ENCODE measurements around the gene GRIN3B.

GRIN3B gene

DNA sequence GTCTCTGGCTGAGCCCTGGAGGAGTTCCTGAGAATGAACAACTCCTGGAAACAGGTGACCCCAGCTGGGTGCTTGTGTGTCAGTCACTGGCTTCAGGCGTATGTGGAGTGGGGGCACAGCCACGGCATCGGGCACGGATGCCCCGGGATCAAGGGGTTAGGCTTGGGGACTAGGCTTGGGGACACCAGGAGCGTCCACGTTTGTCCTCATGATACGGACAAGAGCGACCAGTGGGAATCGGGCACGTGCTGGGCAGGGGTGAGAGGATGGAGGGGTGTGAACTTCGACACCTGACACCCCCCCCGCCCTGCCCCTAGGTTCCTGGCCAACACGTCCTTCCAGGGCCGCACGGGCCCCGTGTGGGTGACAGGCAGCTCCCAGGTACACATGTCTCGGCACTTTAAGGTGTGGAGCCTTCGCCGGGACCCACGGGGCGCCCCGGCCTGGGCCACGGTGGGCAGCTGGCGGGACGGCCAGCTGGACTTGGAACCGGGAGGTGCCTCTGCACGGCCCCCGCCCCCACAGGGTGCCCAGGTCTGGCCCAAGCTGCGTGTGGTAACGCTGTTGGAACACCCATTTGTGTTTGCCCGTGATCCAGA lies 4.1 kb downstream of the GRIN3B start:
- no peak overlapping the region for H3K4me3 ChIP-seq (ENCODE audit: low read length)
- no peak for DNase-seq (ENCODE audit: low read depth, low spot score)

DNA sequence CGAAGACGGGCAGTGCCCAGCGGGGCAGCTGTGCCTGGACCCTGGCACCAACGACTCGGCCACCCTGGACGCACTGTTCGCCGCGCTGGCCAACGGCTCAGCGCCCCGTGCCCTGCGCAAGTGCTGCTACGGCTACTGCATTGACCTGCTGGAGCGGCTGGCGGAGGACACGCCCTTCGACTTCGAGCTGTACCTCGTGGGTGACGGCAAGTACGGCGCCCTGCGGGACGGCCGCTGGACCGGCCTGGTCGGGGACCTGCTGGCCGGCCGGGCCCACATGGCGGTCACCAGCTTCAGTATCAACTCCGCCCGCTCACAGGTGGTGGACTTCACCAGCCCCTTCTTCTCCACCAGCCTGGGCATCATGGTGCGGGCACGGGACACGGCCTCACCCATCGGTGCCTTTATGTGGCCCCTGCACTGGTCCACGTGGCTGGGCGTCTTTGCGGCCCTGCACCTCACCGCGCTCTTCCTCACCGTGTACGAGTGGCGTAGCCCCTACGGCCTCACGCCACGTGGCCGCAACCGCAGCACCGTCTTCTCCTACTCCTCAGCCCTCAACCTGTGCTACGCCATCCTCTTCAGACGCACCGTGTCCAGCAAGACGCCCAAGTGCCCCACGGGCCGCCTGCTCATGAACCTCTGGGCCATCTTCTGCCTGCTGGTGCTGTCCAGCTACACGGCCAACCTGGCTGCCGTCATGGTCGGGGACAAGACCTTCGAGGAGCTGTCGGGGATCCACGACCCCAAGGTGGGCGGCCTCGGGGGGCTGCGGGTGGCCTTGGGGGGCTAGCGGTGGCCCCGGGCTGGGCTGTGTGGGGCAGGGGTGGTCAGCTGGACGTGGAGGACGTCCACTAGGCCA lies 4.8 kb downstream of the GRIN3B start:
- no peak overlapping the region for H3K4me3 ChIP-seq (ENCODE audit: low read length)
- no peak for DNase-seq (ENCODE audit: low read depth, low spot score)

DNA sequence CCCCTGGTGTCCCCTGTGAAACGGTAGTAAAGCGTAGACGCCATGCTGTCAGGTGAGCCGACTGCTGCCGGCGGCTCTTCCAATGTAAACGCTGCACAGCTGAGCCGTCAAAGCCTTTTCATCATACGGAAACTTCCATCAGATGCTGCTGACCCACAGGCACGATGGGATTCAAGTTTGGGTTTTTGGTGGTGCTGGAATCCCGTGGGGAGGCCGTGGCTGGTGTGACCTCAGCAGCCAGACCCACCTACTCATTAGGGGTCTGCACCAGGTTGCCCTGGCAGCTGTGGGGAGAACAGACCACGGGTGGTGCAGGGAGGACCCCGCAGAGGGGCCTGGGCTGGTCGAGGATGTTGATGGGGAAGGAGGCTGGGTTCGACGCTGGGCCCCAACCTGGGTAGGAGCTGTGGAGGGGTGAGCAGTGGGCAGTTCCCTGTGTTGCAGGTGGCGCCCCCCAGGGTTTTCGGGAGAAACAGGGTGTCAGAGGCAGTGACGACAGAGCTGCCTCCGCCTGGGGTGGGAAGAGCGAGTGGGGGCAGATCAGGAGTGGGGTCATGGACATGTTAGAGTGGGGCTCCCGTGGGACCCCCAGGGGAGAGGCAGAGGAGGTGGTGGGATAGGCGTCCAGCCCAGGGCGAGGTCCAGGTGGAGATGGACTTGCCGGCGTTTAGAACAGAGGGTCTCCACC lies 6.6 kb downstream of the GRIN3B start:
- no peak for DNase-seq (ENCODE audit: low read depth, low spot score)
- H3K4me3 ChIP-seq (ENCODE audit: low read length), result no peak overlapping the region

DNA sequence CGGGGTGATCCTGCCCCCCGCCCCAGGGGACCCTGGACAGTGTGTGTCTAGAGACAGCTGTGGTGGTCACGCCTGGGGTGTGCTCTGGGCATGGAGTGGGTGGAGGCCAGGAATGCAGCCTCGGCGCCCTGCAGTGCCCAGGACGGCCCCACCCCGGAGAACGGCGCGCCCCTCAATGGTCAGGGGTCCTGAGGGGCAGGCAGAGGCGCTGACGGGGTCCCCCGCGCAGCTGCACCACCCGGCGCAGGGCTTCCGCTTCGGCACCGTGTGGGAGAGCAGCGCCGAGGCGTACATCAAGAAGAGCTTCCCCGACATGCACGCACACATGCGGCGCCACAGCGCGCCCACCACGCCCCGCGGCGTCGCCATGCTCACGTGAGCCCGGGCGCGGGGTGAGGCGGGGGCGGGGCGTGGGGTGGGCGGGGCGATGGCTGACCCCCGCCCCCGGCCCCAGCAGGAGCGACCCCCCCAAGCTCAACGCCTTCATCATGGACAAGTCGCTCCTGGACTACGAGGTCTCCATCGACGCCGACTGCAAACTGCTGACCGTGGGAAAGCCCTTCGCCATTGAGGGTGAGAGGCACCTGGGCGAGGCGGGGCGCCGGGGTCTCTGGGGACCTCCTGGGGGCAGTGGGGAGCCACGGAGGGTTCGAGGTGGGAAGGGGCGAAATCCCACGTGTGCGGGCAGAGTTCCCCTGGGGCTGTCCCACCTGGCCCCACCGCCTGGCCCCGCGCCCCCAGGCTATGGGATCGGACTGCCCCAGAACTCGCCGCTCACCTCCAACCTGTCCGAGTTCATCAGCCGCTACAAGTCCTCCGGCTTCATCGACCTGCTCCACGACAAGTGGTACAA lies 7.4 kb downstream of the GRIN3B start:
- no peak overlapping the region for H3K4me3 ChIP-seq (ENCODE audit: low read length)
- DNase-seq (ENCODE audit: low read depth, low spot score), result no peak

DNA sequence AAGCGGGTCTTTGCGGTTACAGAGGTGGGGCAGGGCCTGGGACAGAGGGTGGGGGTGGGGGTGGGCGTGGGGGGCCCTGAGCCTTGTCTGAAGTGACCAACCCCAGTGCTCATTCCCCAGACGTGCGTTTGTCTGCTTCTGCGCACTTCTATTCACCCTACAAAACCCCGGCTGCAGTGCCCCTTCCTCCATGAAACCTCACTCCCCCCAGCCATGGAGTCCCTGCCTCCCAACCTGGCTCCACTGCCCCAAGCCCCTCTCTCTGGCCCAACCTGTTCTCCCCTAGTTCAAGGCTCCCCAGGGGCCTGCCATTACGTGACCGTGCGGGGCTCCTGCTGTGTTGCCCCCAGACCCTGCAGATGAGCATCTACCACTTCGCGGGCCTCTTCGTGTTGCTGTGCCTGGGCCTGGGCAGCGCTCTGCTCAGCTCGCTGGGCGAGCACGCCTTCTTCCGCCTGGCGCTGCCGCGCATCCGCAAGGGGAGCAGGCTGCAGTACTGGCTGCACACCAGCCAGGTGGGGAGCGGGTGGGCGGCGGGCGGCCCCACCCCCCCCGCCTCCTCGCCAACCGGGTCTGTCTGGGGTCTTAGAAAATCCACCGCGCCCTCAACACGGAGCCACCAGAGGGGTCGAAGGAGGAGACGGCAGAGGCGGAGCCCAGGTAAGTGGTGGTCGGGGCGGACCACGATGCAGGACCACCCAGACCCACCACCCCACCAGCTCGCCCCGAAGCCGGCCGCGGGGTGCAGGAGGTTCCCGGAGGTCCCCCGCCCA lies 8.2 kb downstream of the GRIN3B start:
- no peak for DNase-seq (ENCODE audit: low read depth, low spot score)
- H3K4me3 ChIP-seq (ENCODE audit: low read length), result no peak overlapping the region

DNA sequence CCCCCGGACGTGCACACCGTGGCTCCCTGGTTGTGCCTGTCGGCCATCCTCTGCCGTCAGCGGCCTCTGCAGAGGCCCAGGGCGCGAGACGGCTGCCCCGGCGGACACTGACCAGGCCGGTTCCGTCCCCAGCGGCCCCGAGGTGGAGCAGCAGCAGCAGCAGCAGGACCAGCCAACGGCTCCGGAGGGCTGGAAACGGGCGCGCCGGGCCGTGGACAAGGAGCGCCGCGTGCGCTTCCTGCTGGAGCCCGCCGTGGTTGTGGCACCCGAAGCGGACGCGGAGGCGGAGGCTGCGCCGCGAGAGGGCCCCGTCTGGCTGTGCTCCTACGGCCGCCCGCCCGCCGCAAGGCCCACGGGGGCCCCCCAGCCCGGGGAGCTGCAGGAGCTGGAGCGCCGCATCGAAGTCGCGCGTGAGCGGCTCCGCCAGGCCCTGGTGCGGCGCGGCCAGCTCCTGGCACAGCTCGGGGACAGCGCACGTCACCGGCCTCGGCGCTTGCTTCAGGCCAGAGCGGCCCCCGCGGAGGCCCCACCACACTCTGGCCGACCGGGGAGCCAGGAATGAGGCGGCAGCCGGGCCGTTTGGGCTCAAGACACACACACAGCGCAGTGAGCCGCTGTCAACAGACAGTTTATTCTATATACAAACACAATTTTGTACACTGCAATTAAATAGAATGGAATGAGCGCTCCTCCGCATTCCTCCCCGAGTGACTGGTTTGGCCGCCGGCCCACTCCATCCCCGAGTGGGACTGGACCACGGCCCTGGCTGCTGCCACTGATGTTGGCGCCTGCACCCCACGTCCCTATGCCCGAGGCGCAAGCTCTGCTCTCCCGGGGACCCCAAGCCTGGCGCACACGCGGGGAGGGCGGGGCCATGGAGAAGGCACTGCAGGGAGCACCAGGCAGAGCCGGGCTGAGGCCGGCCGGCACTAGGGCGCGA lies 9.1 kb downstream of the GRIN3B start:
- no peak for DNase-seq (ENCODE audit: low read depth, low spot score)
- no peak overlapping the region for H3K4me3 ChIP-seq (ENCODE audit: low read length)

DNA sequence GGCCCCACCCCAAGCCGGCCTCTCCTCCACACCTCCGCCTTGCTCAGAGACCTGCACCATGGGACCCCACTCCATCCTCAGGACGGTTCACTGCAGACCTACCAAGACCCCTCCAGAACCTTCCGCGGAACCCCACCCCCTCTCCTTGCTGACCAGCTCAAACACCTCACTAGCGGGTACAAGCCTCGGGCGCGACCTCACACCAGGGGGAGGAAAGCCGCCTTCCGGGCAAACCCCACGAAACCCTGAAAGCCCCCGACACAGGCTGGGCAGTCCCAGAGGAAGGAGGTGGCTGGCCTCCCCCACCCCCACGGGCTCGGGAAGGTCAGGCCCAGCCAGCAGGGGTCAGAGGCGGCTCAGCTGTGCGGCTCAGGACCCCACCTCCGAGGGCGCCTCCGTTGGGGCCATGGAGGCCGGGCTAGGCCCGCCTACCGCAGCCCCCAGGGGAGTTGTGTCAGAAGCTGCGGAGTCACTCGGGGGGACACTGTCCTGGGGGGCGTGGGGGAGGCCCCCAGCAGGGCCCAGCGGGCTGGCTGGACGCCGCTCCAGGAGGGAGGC lies 9.8 kb downstream of the GRIN3B start:
- no peak overlapping the region for H3K4me3 ChIP-seq (ENCODE audit: low read length)
- DNase-seq (ENCODE audit: low read depth, low spot score), result no peak

DNA sequence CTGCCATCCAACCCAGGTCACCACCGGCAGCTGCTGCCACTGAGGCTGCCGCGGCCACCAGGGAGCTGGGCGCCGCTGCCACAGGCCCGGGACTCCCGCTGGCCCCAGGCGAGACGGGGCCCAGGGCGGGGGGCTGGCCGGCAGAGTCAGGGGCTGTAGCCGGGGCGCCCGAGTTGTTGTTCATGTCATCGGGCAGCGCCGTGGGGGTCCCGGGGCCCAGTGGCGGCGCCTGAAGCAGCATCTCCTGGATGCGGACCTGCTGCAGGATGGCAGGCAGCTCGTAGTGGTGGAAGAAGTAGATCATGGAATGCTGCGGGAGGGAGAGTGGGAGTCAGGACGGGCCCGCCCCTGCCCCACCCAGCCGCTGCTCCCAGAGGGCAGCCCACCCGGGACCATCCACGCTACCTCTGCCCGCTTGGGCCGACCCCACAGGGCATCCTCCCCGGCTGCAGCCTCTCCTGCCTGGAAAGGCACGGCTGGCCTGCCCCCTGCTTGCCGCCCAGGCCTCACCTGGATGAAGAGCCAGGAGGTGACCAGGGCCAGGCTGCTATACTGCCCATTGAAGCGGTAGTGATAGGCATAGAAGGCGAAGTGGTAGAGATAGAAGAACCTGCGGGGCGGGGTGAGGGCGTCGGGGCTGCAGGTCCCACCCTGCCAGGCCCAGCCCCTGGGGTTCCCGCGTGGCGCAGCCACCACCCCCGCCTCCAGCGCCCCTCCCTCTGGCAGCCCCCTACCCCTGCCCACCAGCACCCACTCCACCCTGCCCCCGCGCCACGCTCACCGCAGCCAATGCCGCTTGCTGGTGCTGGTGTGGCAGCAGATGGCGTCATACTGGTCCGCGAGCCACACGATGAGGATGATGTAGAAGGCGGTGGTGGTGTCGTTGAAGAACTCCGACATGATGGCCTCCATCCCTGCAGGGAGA lies 10.6 kb downstream of the GRIN3B start:
- DNase-seq (ENCODE audit: low read depth, low spot score), result no peak
- H3K4me3 ChIP-seq (ENCODE audit: low read length), result no peak overlapping the region

DNA sequence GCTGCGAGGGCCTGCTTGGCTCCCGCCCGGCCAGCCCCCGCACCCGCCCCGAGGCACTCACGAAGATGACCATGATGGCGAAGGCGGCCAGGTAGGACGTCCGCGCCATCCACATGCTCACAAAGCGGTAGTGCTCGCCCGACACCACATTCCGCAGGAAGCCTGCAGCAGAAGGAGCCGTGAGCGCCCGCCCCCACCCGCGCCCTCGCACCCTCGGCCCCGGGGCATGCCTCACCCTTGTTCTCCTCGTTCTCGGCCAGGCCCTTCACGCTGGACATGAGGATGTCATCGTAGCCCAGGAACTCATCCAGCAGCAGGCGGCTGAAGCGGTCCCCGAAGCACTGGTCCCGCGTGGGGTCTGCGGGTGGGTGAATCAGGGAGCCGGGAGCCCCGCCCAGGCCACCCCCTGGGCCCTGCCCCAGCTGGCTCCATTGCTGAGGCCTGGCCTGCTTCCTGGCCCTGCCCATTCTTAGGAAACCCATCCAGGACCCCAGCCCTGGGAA lies 11.7 kb downstream of the GRIN3B start:
- no peak overlapping the region for H3K4me3 ChIP-seq (ENCODE audit: low read length)
- DNase-seq (ENCODE audit: low read depth, low spot score), result no peak

DNA sequence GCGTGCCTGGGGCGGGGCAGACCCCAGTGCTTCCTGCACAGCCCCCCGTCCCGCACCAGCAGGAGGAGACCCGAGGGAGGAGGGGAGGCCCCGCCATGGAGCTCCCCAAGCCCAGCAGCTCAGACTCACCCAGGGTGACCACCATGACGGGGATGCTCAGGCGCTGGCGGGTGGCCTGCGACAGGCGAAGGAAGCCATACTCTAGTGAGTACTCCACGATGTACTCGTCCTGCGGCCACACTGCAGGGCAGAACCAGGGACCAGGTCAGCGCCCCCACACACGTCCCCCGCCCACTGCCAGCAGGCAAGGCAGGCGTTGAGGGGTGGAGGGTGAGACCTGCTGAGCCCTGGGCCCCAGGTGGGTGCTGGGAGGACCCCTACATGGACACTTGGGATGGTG lies 12.1 kb downstream of the GRIN3B start:
- DNase-seq (ENCODE audit: low read depth, low spot score), result no peak
- H3K4me3 ChIP-seq (ENCODE audit: low read length), result no peak overlapping the region

DNA sequence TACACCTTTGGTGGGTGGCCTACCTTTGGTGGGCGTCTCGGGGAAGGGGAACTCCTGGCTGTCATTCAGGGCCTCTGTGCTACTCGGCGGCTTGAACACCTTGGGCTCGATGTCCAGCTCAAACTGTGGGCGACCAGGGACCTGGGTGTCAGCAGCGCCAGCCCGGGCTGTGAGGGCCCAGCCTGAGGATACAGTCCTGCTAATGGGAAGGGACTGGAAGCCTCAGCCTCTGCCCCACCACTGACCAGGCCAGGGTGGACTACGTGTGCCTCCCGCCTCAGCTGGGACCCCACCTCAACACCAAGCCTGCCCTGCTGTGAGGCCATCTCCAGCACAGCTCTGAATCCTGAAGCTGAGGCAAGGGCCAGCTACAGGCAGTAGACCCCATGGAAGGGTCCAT lies 13.0 kb downstream of the GRIN3B start:
- DNase-seq (ENCODE audit: low read depth, low spot score), result no peak
- no peak overlapping the region for H3K4me3 ChIP-seq (ENCODE audit: low read length)

DNA sequence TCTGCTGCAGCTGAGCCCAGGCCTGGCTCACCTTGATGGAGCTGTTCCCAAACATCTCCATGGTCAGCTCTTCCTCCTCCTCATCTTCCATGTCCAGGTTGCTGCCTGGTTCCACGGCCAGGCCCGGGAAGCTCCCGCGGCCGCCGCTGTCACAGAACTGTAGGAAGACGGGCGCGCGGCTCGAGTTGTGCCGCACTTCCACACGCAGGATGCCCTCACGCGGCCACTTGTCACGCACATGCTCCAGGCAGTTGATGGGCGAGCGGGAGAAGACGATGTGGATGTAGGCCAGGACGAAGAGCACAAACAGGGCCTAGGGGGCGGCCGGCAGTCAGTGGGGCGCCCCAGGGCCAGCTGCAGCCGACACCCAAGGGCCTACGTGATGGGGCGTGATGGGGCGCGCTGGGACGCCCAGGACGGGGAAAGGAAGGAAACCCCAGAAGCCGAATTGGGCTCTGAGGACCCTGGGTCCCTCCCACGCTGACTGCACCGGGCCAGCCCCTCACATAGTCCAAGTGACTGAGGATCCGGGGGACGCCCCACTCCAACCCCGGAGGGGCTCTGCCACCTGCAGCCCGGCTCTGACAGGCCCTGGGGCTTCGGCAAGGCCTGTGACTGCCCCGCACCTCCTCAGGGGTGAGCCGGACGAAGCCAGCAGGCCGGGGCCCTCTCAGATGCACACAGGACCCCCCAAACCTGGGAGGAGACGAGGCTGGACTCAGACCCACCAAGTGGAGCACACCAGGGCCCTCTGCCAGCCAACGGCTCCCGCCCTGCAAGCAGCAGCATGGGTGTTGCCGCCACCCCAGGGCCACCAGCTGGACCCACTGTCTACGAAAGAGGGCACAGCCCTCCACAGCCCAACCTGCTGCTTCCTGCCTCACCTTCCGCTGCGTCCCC lies 14.2 kb downstream of the GRIN3B start:
- H3K4me3 ChIP-seq (ENCODE audit: low read length), result no peak overlapping the region

DNA sequence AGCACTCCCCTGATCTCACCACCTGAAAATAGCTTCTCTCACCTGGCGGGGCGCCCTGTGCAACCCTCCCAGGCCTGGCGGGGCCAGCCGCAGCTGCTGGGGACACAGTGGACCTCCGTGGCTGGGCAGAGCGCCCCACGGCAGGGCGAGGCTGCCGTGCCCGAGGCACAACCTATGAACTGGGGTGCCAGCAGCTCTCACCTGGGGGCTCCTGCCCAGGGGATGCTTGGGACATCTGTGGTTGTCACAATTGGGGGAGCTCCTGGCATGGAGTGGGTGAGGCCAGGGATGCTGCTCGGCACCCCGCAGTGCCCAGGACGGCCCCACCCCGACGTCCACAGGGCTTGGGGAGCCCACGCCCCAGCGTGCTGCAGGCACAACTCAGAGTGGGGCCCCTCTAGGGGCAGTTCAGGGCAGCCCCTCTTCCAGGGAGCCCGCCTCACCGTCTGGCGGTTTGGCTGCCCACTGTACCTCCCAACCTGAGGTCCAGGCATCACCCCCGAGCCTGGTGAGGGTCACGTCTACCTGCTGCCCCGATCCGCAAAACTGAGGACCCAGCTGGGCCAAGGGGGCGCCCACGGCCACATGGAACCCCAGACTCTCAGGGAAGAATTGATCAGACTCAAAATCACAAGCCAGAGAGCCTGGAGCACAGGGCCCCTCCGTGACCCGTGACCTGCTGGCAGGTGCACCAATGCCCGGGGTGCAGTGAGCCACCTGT lies 15.0 kb downstream of the GRIN3B start:
- DNase-seq (ENCODE audit: low read depth, low spot score), result no peak
- H3K4me3 ChIP-seq (ENCODE audit: low read length), result no peak overlapping the region

More for the DNA sequence above, 14.2 kb downstream of the GRIN3B start:
- DNase-seq (ENCODE audit: low read depth, low spot score), result no peak

DNA sequence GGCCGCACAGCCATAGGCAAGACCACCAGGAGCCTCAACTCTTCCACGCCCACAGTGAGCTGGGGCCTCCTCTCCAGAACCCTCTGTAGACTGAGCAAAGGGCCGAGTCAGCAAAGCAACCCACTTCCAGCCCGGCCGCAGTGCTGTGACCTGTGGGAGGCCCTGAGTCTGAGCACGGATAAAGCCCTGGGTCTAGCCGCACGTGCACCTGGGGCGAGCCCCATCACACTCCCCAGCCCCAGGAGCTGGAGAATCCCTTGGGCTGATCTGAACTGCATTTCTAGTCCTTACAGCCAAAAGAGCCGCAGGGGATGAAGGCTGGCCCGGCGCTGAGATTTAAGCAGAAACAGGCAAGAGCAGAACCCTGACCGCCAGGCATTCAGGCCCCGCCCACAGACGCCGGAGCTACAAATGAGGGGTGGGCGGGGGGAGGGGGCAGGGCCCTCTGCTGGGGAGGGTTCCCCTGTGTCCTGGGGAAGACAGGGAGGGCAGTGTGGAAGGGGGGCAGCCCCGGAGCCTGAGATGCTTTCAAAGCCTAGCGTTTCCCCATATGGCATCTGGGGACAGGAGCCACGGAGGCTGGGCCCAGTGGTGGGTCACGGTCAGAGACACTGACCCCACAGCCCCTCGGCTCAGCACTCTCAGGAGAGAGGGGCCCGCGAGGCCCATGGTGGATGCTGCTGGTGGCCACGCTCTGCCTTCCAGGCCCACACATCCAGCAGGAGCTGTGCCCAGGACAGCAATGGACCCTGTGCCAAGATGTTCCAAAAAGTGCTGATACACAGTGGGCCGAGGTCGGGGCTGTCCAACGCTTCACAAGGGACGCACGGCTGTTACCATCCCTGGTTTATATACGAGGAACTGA lies 15.8 kb downstream of the GRIN3B start:
- no peak overlapping the region for H3K4me3 ChIP-seq (ENCODE audit: low read length)
- DNase-seq (ENCODE audit: low read depth, low spot score), result no peak

Data from Jurkat, Clone E6-1 (cell line).